SK-N-SH treated with all-trans-retinoic acid at 6 μM for 48 hours (cell line): ENCODE measurements around the gene RAPGEF4.

Source experiments
- ESRRG ChIP-seq: fragments of 250-450 bp; sonication (Bioruptor Pico); IDR thresholded peaks from 2 replicates; pipeline ENCODE4 v1.6.1; 2021; ENCODE audit warnings: mild to moderate bottlenecking
- ISL1 ChIP-seq: fragments of 250-450 bp; sonication (Bioruptor Pico); IDR thresholded peaks from 2 replicates; pipeline ENCODE4 v2.1.2; 2022; ENCODE audit warnings: mild to moderate bottlenecking, moderate library complexity
- ZC3H10 ChIP-seq: fragments of 250-450 bp; sonication (Bioruptor Pico); IDR thresholded peaks from 2 replicates; pipeline ENCODE4 v1.5.1; 2021; ENCODE audit warnings: mild to moderate bottlenecking, moderate library complexity
- ZFP3 ChIP-seq: fragments of 250-450 bp; sonication (Bioruptor Pico); IDR thresholded peaks from 2 replicates; pipeline ENCODE4 v1.5.0; 2020; ENCODE audit warnings: mild to moderate bottlenecking, moderate library complexity
- TF ChIP-seq, protein P1 (sequence below): fragments of 250-450 bp; sonication (Bioruptor Pico); IDR thresholded peaks from 2 replicates; pipeline ENCODE4 v1.5.1; 2020; ENCODE audit warnings: low read depth, mild to moderate bottlenecking, moderate library complexity

DNA sequence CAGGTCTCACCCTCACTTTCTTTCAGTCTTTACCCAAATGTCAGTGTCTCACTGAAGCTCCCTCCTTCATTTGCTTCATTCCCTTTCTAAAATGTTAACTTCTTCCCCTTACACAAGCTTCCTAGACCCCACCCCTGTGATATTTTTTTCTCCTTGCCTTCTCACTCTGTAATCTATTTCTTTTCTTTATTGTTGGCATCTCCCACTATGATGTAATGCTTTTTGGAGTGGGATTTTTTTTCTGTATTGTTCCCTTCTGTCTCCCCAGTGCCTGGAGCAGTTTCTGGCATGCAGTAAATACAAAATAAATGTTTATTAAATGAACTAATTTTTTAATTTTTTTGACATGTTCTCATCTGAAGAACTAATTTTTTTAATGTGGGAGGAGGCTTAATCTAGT, 284.1 kb downstream of the RAPGEF4 start:
- TF ChIP-seq ISL1 (CRISPR knock-in tag) (no peak), ZC3H10 (CRISPR knock-in tag) (no peak), ESRRG (CRISPR knock-in tag) (no peak), ZFP3 (CRISPR knock-in tag) (no peak)
- TF ChIP-seq, protein P1, sequence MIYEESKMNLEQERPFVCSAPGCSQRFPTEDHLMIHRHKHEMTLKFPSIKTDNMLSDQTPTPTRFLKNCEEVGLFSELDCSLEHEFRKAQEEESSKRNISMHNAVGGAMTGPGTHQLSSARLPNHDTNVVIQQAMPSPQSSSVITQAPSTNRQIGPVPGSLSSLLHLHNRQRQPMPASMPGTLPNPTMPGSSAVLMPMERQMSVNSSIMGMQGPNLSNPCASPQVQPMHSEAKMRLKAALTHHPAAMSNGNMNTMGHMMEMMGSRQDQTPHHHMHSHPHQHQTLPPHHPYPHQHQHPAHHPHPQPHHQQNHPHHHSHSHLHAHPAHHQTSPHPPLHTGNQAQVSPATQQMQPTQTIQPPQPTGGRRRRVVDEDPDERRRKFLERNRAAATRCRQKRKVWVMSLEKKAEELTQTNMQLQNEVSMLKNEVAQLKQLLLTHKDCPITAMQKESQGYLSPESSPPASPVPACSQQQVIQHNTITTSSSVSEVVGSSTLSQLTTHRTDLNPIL, result no peak
